Prostate gland (tissue), 1 donor: ENCODE measurements around the gene CD82.

Source experiments
- POLR2A ChIP-seq: fragments of 450-650 bp; IDR thresholded peaks from one replicate; pipeline ENCODE4 v1.6.1; 2016; ENCODE audit warnings: antibody characterized with exemption, mild to moderate bottlenecking
- POLR2AphosphoS5 ChIP-seq: sonication (generic); formaldehyde crosslinking; IDR thresholded peaks from one replicate; pipeline ENCODE4 v1.6.1; 2017; ENCODE audit warnings: antibody characterized with exemption

GRCh38 chr11:44591557-44591956, 26.1 kb downstream of the CD82 start:
- TF ChIP-seq POLR2A = no peak
- TF ChIP-seq POLR2AphosphoS5 = no peak
